HepG2 (cell line): ENCODE data around the gene SCT. TPM values are rescaled to one million over a fixed set of nuclear protein-coding genes. Genes with fewer than 3 reads are reported as not detected.

Experiments used
- HOXA9 ChIP-seq: sonication (generic); formaldehyde crosslinking; IDR thresholded peaks from 2 replicates; pipeline ENCODE4 v1.8.1; 2022; ENCODE audit warnings: missing genetic modification reagents, mild to moderate bottlenecking, moderate library complexity, borderline replicate concordance
- KDM5B ChIP-seq: sonication (generic); formaldehyde crosslinking; IDR thresholded peaks from 2 replicates; pipeline ENCODE4 v1.4.0; 2020; ENCODE audit warnings: missing genetic modification reagents, mild to moderate bottlenecking, borderline replicate concordance
- PHF20 ChIP-seq: sonication (generic); formaldehyde crosslinking; IDR thresholded peaks from 2 replicates; pipeline ENCODE4 v1.5.0; 2020; ENCODE audit warnings: mild to moderate bottlenecking, missing genetic modification reagents
- RARA ChIP-seq: IDR thresholded peaks from 2 replicates; pipeline ENCODE4 v1.6.1; 2016; ENCODE audit warnings: missing genetic modification reagents, missing compliant biosample characterization
- ZNF709 ChIP-seq: sonication (generic); formaldehyde crosslinking; IDR thresholded peaks from 2 replicates; pipeline ENCODE4 v1.5.0; 2020; ENCODE audit warnings: mild to moderate bottlenecking, missing genetic modification reagents
- ZNF776 ChIP-seq: sonication (generic); formaldehyde crosslinking; IDR thresholded peaks from 2 replicates; pipeline ENCODE4 v1.4.0; 2020; ENCODE audit warnings: mild to moderate bottlenecking, missing genetic modification reagents
- ZNF891 ChIP-seq: sonication (generic); formaldehyde crosslinking; IDR thresholded peaks from 2 replicates; pipeline ENCODE4 v1.5.0; 2020; ENCODE audit warnings: mild to moderate bottlenecking, missing genetic modification reagents
- polyA plus RNA-seq, 8 experiments: library from polyadenylated mRNA; depleted of rRNA in 3 of 8; stranded (reverse) in 7 of 8; unstranded in 1 of 8; fragments of >200 nt; fragmentation: Illumina TruSeq in 4 of 8; extraction: Trizol in 4 of 8; gene quantifications; 2 replicates each; pipeline versions ENCODE4 v1.2.1 to v1.2.3, GENCODE V29; 2011 to 2016; ENCODE audit warnings: low read depth in 4 of 8, missing spikeins in 1 of 8, mixed read lengths in 1 of 8; ENCODE audit not compliant: insufficient read depth in 1 of 8
- total RNA-seq, 5 experiments: library from RNA; depleted of rRNA; stranded (reverse); fragments of >200 nt; fragmentation: Illumina TruSeq; extraction: Trizol; gene quantifications; 2 replicates each; pipeline ENCODE4 v1.2.3, GENCODE V29; 2016; ENCODE audit warnings: low read depth in 1 of 5
- TF ChIP-seq, protein P1 (sequence below), 2 experiments: sonication (generic) in 1 of 2; formaldehyde crosslinking in 1 of 2; IDR thresholded peaks; 2 replicates each; pipeline versions ENCODE4 v1.4.0 to v1.6.1; 2016 to 2020; ENCODE audit warnings: borderline replicate concordance in 1 of 2, low read depth in 1 of 2, mild to moderate bottlenecking in 1 of 2, missing genetic modification reagents in 1 of 2
- TF ChIP-seq, protein P2 (sequence below), 2 experiments: fragments of 450-650 bp in 1 of 2; sonication (generic) in 1 of 2; formaldehyde crosslinking in 1 of 2; IDR thresholded peaks; 2 replicates each; pipeline versions ENCODE4 v1.6.1 to v1.8.0; 2016 to 2022; ENCODE audit warnings: antibody characterized with exemption in 1 of 2, mild to moderate bottlenecking in 1 of 2, missing genetic modification reagents in 1 of 2

The SCT gene
- total and polyA plus RNA-seq, 2 of the 13 experiments (the other 11 are each of a cell fraction or from before 2014, with no cell fraction given), result not detected

DNA sequence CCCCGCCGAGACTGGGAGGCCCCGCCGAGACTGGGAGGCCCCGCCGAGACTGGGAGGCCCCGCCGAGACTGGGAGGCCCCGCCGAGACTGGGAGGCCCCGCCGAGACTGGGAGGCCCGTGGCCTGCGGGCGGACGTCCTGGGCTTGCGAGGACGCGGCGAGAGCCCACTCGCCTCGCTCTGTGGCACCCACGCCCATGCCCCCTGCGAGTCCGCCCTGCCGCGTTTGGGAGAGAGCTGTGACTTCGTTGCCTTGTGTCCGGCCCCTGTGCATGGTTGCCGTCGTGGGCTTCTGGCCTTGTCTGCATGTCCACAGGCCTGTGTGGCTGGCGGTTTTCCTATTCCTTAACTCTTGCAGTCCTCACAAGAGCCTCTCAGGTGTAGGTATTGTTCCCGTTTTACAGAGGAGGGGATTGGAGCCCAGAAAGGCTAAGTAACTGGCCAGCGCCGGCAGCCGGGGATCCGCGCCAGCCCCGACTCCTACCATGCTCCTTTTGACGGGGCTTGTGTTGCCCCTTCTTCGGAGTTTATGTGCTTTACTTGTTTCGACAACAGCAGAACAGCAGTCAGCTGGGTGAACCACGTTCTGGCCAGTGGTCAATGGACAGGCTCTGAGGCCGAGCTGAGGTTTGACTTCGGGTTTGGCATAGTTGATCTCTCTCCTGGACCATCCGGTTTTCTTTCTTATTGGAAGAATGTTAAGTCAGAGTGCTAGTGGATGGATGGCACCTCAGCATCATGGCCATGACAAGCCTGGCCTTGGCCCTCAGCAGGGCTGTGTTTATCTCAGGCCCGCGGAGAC is 50.0 kb downstream of the SCT start (continued):
- TF ChIP-seq, protein P1, sequence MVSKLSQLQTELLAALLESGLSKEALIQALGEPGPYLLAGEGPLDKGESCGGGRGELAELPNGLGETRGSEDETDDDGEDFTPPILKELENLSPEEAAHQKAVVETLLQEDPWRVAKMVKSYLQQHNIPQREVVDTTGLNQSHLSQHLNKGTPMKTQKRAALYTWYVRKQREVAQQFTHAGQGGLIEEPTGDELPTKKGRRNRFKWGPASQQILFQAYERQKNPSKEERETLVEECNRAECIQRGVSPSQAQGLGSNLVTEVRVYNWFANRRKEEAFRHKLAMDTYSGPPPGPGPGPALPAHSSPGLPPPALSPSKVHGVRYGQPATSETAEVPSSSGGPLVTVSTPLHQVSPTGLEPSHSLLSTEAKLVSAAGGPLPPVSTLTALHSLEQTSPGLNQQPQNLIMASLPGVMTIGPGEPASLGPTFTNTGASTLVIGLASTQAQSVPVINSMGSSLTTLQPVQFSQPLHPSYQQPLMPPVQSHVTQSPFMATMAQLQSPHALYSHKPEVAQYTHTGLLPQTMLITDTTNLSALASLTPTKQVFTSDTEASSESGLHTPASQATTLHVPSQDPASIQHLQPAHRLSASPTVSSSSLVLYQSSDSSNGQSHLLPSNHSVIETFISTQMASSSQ (IDR thresholded peaks at IDR 0.05; ENCODE audit: low read depth), result no peak
- TF ChIP-seq, protein P1 (CRISPR knock-in tag; IDR thresholded peaks at IDR 0.05; ENCODE audit: borderline replicate concordance), result no peak
- TF ChIP-seq KDM5B (CRISPR knock-in tag) (peak; percentile 12; the same call in 1 of the 2 replicates), HOXA9 (no peak), ZNF709 (CRISPR knock-in tag) (no peak), PHF20 (CRISPR knock-in tag) (0 out of 2 replicates have a peak, but pooled peaks have one; percentile 5), ZNF776 (peak; percentile 16; the same call in 1 of the 2 replicates), ZNF891 (peak; percentile 51; the same call in 1 of the 2 replicates), RARA (CRISPR knock-in tag) (peak; percentile 10; the same call in 1 of the 2 replicates)
- TF ChIP-seq, protein P2, sequence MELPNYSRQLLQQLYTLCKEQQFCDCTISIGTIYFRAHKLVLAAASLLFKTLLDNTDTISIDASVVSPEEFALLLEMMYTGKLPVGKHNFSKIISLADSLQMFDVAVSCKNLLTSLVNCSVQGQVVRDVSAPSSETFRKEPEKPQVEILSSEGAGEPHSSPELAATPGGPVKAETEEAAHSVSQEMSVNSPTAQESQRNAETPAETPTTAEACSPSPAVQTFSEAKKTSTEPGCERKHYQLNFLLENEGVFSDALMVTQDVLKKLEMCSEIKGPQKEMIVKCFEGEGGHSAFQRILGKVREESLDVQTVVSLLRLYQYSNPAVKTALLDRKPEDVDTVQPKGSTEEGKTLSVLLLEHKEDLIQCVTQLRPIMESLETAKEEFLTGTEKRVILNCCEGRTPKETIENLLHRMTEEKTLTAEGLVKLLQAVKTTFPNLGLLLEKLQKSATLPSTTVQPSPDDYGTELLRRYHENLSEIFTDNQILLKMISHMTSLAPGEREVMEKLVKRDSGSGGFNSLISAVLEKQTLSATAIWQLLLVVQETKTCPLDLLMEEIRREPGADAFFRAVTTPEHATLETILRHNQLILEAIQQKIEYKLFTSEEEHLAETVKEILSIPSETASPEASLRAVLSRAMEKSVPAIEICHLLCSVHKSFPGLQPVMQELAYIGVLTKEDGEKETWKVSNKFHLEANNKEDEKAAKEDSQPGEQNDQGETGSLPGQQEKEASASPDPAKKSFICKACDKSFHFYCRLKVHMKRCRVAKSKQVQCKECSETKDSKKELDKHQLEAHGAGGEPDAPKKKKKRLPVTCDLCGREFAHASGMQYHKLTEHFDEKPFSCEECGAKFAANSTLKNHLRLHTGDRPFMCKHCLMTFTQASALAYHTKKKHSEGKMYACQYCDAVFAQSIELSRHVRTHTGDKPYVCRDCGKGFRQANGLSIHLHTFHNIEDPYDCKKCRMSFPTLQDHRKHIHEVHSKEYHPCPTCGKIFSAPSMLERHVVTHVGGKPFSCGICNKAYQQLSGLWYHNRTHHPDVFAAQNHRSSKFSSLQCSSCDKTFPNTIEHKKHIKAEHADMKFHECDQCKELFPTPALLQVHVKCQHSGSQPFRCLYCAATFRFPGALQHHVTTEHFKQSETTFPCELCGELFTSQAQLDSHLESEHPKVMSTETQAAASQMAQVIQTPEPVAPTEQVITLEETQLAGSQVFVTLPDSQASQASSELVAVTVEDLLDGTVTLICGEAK (IDR thresholded peaks at IDR 0.05), result no peak
- TF ChIP-seq, protein P2 (CRISPR knock-in tag; IDR thresholded peaks at IDR 0.05), result peak; percentile 43; the same call in 1 of the 2 replicates
